Raji (cell line): Measurements from ENCODE around the gene LLGL2.

Experiments used
- POLR2A ChIP-seq: IDR thresholded peaks from 2 replicates; pipeline ENCODE4 v1.6.1; 2011; ENCODE audit warnings: low read depth, low read length, control low read depth; ENCODE audit not compliant: insufficient read depth

Gene LLGL2

DNA sequence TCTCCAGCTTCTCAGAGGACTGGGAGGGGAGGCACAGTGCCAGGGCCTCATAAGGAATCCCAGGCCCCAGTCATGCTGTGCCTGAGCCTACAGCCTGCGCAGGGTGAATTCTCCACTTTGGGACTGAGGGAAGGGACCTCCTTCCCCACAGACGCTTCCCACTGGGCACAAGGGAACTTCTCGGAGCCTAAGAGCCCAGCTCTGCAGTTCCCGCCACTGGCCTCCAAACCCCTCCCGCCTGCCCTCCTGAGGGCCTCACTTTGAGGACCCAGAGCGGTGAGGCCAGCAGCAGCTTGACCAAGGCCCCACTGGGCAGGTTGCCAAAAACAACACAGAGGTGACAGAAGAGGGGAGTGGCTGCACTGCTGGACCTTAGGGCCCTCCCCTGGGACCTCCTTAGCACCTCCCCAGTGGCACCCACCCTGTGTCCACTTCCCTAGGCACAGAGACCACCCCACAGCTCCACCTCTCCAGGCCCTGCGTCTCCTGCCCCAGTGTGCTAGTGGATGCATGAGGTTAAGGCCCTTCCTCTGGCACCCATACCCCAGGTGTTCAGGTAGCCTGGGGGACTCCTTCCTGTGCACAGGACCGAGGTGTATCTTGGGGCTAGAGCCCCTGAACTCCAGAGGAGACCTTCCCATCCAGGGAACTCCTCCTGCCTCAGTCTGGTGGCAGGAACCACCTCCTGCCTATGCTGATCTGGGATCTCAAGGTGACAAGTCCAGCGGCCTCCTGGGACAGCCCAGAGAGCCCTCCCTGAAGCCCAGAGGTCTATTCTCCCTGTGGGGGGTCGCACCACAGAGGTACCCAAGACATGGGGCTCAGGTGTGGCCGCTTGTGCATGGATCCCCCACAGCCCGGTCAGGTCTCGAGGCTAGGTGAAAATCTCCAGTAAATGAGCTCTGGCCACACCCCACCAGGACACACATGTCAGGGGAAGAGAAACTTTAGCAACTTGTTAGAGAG lies 13.6 kb upstream of the LLGL2 start:
- TF ChIP-seq POLR2A, result no peak

DNA sequence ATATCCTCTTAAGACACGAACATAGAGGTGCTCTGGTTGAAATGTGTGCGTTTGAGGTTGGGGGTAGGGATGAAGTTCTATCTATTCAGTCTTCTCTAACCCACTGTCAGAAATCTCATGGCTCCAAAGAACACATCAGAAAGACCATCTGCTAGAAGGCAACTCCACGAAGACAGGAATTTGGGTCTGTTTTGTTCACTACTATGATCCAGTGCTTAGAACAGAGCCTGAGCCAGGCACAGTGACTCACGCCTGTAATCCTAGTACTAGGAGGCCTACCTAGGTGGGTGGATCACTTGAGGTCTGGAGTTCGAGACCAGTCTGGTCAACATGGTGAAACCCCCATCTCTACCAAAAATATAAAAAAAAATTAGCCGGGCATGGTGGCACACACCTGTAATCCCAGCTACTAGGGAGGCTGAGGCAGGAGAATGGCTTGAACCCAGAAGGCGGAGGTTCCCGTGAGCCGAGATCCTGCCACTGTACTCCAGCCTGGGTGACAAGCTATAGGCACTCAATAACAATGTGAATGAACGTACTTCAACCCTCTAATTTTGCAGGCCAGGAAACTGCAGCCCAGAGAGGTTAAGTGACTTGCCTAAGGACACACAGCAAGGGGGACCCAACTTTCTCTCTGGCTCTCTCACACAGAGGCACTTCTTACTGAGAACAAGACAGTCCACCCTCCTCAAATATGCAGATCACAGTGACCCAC lies 12.4 kb upstream of the LLGL2 start:
- no peak for TF ChIP-seq POLR2A

DNA sequence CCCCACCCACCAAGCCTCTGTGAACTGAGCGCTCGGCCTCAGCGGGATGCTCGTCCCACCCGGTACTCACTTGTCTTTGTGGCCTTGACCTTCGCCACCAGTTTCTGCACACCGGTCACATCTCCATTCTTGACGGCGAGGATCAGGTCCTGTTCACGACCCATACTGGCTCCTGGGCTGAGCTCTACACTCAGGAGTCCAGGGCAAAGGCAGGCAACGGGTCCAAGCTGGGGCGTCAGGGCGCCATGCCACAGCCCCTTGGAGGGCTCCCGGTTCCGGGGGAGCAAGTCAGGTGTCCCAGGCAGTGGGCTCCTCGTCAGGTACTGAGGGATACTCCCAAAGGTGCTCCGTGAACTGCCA lies 11.9 kb upstream of the LLGL2 start:
- TF ChIP-seq POLR2A, result no peak

GRCh38 chr17:75514299-75514918 lies 11.1 kb upstream of the LLGL2 start:
- no peak for TF ChIP-seq POLR2A

GRCh38 chr17:75514919-75515495 lies 10.5 kb upstream of the LLGL2 start:
- no peak for TF ChIP-seq POLR2A

DNA sequence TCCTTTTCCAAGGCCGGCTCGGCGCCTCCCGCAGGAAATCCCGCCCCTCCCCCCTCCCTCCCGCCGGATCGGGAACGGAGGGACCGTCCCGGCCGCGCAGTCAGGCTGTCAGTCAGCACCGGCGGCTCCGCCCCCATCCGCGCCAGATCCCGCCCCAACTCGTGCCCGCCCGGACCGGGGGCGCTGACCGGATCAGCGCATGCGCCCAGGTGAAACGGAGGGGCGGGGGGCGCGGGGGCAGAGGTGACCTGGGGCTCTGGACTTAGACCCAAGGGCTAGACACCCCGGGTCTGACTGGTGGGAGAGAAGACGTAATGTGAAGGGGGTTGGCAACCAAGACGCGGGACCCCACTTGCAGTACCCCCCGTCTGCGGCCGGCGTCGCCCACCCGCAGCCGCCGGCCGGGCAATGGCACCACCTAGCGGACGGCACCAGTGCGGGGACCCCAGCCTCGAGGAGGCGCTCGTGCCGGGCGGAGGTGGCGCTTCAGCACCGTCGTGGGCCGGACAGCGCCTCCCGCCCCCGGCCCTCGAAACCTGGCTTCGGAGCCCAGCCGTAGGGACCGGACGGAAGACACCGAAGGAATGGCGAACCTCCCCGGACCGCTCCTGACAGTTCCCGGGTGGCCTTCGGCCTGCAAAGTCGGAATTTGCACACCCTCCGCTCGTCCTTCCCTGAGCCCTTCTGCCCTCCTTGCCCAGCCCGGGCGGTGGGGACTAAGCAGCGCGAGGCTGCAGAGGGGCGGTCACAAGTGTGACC lies 9.8 kb upstream of the LLGL2 start, which contains the start of gene CASKIN2:
CASKIN2 (minus strand) TSS at position 42 of the 759 bp plus-strand sequence. CDS start 1,733 bp downstream, outside the sequence.
- TF ChIP-seq POLR2A, result no peak

DNA sequence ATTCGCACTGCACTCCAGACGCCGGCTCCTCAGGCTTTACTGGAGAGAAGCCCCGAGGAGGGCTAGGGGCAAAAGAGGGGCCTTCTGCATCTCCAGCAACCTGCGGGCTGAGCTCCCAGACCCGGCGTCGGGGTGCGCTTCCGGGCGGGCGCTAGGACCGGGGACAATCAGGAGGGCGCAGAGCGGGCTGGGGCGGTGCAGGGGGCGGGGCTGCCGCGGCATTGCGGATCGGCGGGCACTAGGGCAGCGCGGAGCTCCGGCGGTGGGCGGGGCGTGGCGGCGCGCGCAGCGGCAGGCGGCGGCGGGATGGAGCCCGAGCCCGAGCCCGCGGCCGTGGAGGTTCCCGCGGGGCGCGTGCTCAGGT lies 9.3 kb upstream of the LLGL2 start, which contains the start of gene TSEN54:
TSEN54 (plus strand) TSS at position 274 of the 364 bp plus-strand sequence; CDS start at position 307, 33 bp downstream.
- TF ChIP-seq POLR2A, result peak; percentile 60; the same call in 1 of the 2 replicates

DNA sequence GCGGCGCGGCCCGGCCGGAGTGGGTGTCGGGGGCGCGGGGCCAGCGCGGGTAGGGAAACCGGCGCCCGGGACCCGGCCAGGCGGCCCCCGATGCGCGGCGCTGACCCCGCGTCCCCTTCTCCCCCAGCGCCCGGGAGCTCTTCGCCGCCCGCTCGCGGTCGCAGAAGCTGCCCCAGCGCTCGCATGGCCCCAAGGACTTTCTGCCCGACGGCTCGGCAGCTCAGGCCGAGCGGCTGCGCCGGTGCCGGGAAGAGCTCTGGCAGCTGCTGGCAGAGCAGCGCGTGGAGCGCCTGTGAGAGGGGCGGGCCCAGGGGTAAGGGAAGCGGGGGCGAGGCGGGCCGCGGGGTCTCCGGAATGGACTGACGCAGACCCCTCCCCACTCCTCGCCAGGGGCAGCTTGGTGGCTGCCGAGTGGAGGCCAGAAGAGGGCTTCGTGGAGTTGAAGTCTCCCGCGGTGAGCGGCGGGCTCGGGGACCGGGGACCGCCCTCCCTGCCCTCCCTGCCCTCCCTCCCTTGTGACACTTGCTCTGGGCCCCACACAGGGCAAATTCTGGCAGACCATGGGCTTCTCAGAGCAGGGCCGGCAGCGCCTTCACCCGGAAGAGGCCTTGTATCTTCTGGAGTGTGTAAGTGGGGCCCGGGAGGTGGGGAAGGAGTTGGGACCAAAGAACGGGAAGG lies 8.7 kb upstream of the LLGL2 start:
- TF ChIP-seq POLR2A, result no peak

DNA sequence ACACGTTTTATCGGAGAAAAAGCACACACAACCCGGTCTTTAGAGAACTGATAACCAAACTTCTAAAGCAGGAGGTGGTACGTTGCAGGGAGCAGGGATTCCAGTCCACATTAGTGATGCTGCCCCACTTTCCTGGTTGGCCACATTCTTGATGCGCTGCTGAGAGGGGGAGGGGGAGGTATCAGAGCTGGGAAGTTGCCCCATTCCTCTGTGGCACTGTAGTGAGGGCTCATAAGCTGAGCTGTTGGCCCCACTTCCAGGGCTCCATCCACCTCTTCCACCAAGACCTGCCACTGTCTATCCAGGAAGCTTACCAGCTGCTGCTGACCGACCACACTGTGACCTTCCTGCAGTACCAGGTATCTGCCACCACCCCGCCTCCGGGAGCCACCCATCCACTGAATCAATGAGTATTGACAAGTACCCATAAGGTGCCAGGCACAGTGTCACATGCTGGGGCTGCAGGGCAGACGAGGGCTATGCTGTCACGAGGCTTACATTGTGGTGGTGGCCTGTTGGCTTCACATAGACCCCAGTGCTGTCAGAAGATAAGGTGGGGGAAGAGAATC lies 8.1 kb upstream of the LLGL2 start:
- no peak for TF ChIP-seq POLR2A

- TF ChIP-seq POLR2A, result no peak
Observed at GRCh38 chr17:75518201-75518600, 7.3 kb upstream of the LLGL2 start.

DNA sequence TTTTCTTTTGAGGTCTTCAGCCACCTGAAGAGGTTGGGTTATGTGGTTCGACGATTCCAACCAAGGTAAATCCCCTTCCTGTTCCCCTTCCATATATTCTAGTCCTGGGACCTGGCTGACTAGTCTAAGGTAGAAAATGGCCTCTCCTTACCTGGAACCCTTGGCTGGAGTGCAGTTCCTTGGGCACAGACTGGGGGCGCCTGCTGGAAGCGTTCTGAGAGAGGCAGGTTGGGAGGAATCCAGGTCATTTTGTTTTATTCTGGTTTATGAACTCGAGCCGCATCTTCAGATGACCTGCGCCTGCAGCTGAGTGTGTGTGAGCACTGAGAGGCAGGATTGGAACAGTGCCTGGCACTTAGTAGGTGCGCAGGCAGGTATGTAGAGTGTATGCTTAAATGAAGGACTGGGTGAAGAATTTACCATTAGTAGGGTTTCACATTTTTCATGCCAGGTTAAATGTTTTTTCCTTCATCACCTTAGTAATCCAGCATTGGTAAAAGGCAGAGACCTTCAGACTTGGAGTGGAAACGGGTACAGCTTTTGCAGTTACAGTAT lies 6.4 kb upstream of the LLGL2 start:
- TF ChIP-seq POLR2A, result no peak

DNA sequence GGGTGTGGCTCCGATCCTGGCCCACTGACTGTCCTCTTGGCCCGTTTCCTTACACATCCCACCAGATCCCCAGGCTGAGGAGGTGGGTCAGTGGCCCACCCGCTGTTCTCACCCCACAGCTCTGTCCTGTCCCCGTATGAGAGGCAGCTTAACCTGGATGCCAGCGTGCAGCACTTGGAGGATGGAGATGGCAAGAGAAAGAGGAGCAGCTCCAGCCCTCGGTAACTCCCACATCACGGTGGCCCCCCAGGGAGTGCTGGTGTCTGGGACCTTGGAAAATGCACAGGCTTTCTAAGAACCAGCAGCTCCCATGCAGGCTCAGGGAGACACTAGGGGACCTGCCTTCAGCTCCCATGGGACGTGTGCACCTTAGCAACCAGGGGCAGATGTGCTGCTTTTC lies 4.2 kb upstream of the LLGL2 start:
- no peak for TF ChIP-seq POLR2A
